ENCODE measurements around the gene NTMT2. TPM values are rescaled to one million over a fixed set of nuclear protein-coding genes. Genes with fewer than 3 reads are reported as not detected.

Gene NTMT2
- total RNA-seq, 1 experiment from 2014 or later, result not detected

- ATAC-seq (no peak), DNase-seq (ENCODE audit: low read depth, low spot score) (no peak)
- Histone ChIP-seq H3K36me3 (ENCODE audit: control insufficient read depth, insufficient read depth, low read length) (no peaks in the 10 kb centered on the region), H3K27me3 (ENCODE audit: control insufficient read depth, insufficient read depth, low read length) (no peaks in the 10 kb centered on the region), H3K4me1 (ENCODE audit: control insufficient read depth, insufficient read depth, low read length) (no peaks in the 10 kb centered on the region), H3K27ac (ENCODE audit: low read length) (no peak overlapping the region), H3K4me3 (ENCODE audit: low read depth in 2 of 2, low read length in 2 of 2) (no peak overlapping the region), H3K9me3 (ENCODE audit: control insufficient read depth, insufficient read depth, low read depth, low read length) (no peaks in the 10 kb centered on the region)
- TF ChIP-seq, protein P1, sequence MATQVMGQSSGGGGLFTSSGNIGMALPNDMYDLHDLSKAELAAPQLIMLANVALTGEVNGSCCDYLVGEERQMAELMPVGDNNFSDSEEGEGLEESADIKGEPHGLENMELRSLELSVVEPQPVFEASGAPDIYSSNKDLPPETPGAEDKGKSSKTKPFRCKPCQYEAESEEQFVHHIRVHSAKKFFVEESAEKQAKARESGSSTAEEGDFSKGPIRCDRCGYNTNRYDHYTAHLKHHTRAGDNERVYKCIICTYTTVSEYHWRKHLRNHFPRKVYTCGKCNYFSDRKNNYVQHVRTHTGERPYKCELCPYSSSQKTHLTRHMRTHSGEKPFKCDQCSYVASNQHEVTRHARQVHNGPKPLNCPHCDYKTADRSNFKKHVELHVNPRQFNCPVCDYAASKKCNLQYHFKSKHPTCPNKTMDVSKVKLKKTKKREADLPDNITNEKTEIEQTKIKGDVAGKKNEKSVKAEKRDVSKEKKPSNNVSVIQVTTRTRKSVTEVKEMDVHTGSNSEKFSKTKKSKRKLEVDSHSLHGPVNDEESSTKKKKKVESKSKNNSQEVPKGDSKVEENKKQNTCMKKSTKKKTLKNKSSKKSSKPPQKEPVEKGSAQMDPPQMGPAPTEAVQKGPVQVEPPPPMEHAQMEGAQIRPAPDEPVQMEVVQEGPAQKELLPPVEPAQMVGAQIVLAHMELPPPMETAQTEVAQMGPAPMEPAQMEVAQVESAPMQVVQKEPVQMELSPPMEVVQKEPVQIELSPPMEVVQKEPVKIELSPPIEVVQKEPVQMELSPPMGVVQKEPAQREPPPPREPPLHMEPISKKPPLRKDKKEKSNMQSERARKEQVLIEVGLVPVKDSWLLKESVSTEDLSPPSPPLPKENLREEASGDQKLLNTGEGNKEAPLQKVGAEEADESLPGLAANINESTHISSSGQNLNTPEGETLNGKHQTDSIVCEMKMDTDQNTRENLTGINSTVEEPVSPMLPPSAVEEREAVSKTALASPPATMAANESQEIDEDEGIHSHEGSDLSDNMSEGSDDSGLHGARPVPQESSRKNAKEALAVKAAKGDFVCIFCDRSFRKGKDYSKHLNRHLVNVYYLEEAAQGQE (IDR thresholded peaks at IDR 0.05; ENCODE audit: insufficient read depth in 1 of 2, low read depth in 2 of 2, low read length in 1 of 2), result no peak
- no peak for TF ChIP-seq POLR2AphosphoS5 (IDR thresholded peaks at IDR 0.05; ENCODE audit: low read depth, low read length)
- no peak for TF ChIP-seq SIN3A (IDR thresholded peaks at IDR 0.05; ENCODE audit: borderline replicate concordance, insufficient read depth, low read depth, low read length)
- no peak for TF ChIP-seq TCF7L2 (IDR thresholded peaks at IDR 0.05; ENCODE audit: low read depth, low read length)
- TF ChIP-seq, protein P2, sequence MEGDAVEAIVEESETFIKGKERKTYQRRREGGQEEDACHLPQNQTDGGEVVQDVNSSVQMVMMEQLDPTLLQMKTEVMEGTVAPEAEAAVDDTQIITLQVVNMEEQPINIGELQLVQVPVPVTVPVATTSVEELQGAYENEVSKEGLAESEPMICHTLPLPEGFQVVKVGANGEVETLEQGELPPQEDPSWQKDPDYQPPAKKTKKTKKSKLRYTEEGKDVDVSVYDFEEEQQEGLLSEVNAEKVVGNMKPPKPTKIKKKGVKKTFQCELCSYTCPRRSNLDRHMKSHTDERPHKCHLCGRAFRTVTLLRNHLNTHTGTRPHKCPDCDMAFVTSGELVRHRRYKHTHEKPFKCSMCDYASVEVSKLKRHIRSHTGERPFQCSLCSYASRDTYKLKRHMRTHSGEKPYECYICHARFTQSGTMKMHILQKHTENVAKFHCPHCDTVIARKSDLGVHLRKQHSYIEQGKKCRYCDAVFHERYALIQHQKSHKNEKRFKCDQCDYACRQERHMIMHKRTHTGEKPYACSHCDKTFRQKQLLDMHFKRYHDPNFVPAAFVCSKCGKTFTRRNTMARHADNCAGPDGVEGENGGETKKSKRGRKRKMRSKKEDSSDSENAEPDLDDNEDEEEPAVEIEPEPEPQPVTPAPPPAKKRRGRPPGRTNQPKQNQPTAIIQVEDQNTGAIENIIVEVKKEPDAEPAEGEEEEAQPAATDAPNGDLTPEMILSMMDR (IDR thresholded peaks at IDR 0.05), result no peak
- intact Hi-C loops (cut with micrococcal nuclease; ENCODE audit: unreplicated experiment) (no loop called here), in situ Hi-C loops (cut with HindIII; ENCODE audit: low pct_unique_long_range_greater_than_20kb, low sequenced_read_pairs) (no loop called here)
- ChIA-PET CTCF (no interaction called here), POLR2A (no interaction called here)
- no TSS peak for BruUV-seq (replicated peaks)
These were observed 52.3 kb downstream of the NTMT2 start for GRCh38 chr1:170198090-170198489.

- ChIA-PET POLR2A (no interaction called here), CTCF (no interaction called here)
- H3K36me3 ChIP-seq (ENCODE audit: control insufficient read depth, insufficient read depth, low read length), result no peaks in the 10 kb centered on the region
- ATAC-seq, result no peak
- TF ChIP-seq, protein P2 (IDR thresholded peaks at IDR 0.05), result no peak
- TF ChIP-seq, protein P1 (IDR thresholded peaks at IDR 0.05; ENCODE audit: insufficient read depth in 1 of 2, low read depth in 2 of 2, low read length in 1 of 2), result no peak
- no peak for TF ChIP-seq SIN3A (IDR thresholded peaks at IDR 0.05; ENCODE audit: borderline replicate concordance, insufficient read depth, low read depth, low read length)
- TF ChIP-seq TCF7L2 (IDR thresholded peaks at IDR 0.05; ENCODE audit: low read depth, low read length), result no peak
- TF ChIP-seq POLR2AphosphoS5 (IDR thresholded peaks at IDR 0.05; ENCODE audit: low read depth, low read length), result no peak
- no peaks in the 10 kb centered on the region for H3K9me3 ChIP-seq (ENCODE audit: control insufficient read depth, insufficient read depth, low read depth, low read length)
- H3K27me3 ChIP-seq (ENCODE audit: control insufficient read depth, insufficient read depth, low read length), result no peaks in the 10 kb centered on the region
- no peaks in the 10 kb centered on the region for H3K4me1 ChIP-seq (ENCODE audit: control insufficient read depth, insufficient read depth, low read length)
- no peak overlapping the region for H3K27ac ChIP-seq (ENCODE audit: low read length)
- intact Hi-C loops (cut with micrococcal nuclease; ENCODE audit: unreplicated experiment) (no loop called here), in situ Hi-C loops (cut with HindIII; ENCODE audit: low pct_unique_long_range_greater_than_20kb, low sequenced_read_pairs) (no loop called here)
- BruUV-seq (replicated peaks), result no TSS peak
- H3K4me3 ChIP-seq (ENCODE audit: low read depth in 2 of 2, low read length in 2 of 2), result no peak overlapping the region
- no peak for DNase-seq (ENCODE audit: low read depth, low spot score)
These were observed 52.8 kb downstream of the NTMT2 start for GRCh38 chr1:170198584-170198983.

All from Panc1 (cell line).